Dermis microvascular lymphatic vessel endothelial cell (primary cell): ENCODE results near the gene NET1. TPM values are rescaled to one million over a fixed set of nuclear protein-coding genes. Genes with fewer than 3 reads are reported as not detected.
A peak's percentile ranks its signal among the peaks of the same experiment; 100 is the strongest.
"Not testable (repeated sequence)": the region's sequence is repeated elsewhere in the genome, so short reads cannot be mapped to it uniquely, and the experiment has no call there.

Source experiments
- DNase-seq, 2 donors: peaks; one replicate each; pipeline versions ENCODE4 v3.0.0 to v3.0.0-alpha.2; 2010; ENCODE audit warnings: low read depth in 2 of 2
- total RNA-seq: library from RNA; depleted of rRNA; stranded (reverse); fragments of >200 nt; gene quantifications from 2 replicates; pipeline ENCODE4 v1.2.1, GENCODE V29; 2014

The NET1 gene, protein sequence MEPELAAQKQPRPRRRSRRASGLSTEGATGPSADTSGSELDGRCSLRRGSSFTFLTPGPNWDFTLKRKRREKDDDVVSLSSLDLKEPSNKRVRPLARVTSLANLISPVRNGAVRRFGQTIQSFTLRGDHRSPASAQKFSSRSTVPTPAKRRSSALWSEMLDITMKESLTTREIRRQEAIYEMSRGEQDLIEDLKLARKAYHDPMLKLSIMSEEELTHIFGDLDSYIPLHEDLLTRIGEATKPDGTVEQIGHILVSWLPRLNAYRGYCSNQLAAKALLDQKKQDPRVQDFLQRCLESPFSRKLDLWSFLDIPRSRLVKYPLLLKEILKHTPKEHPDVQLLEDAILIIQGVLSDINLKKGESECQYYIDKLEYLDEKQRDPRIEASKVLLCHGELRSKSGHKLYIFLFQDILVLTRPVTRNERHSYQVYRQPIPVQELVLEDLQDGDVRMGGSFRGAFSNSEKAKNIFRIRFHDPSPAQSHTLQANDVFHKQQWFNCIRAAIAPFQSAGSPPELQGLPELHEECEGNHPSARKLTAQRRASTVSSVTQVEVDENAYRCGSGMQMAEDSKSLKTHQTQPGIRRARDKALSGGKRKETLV
- total RNA-seq = 20.0 and 20.7 TPM in 2 replicates

DNA sequence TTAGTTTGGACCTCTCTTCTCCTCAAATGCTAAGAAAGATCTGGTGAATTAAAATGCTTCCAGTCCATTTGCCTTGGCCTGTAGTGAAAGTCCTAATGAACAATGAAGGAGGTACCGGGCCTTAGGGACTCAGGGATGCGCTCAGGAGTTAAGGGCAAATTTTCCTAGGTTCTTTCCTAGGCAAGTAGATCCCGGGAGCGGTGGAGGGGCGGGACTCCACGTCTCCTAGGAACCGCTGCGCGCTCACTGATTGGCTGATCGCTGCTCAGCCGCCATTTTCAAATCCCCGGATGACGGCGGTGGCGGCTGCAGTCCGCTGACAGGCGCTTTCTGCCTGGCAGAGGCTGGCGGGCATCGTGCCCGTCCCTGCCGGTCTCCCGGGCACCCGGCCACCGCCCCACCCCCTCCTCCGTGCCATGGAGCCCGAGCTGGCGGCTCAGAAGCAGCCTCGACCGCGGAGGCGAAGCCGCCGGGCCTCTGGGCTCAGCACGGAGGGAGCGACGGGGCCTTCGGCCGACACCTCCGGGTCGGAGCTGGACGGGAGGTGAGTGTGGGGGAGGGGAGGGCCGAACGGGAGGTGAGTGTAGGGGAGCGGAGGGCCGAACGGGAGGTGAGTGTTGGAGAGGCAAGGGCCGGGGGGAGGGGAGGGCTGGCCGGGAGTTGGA, at the start of gene NET1:
Gene NET1, plus strand, starts transcription at position 281 of the 665 bp plus-strand sequence. Its CDS starts 136 bp downstream, at position 417.
- peak; percentile 78 to 90 for DNase-seq

DNA sequence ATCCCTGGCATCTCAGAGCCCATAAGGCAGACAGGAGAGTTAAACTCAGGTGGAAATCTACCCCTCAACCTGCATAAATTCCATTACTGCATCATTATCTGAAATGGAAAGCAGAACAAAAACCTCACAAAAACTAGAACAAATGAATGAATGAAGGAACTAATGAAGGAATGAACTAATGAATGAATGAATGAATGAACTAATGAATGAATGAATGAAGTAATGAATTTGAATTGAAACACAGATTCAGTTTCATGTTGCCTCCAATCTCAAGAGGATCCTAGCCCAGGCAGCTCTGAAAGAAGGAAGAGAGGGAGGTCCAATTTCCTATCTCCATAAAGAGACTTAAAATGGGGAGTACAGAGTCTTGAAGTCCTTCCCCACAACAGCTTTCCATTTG, 49.5 kb upstream of the NET1 start:
- no peak for DNase-seq

DNA sequence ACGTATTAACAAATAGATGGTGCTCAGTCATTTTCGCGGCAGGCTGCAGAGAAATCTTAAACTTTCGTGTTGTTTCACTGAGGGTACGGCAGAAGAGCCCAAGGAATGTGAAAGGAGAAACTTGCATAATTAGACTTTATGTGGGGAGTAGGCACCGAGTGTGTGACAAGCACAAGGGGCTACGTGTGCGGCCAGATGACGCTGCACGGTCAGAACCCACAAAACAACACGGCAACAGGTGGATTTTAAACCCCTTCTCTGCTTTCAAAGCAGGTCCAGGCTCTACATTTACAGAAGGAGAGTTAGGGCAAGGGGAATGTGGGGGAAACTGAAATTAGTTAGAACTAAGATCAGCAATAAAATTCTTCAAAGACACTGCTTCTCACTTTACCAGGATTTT, 48.0 kb upstream of the NET1 start:
- DNase-seq = no peak

DNA sequence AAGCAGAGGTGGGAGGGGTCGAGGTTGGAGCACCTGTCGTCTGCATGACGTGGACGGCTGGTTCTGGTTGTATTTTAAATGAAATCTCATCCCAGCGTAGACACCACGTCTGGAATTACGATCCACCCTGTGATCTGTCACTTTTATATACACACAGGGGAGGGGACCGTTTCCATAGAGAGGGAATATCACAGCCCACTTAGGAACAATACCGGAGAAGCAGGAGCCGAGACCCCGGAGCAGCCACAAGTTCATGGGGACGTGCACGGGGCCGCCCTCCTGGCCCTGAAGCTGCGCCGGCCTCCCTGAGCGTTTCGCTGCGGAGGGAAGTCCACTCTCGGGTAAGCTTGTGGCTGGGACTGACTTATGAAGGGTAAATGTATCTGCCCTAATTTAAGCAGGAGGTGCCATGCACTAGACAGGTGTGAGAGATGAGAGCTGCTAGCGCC, 47.4 kb upstream of the NET1 start, which contains the start of gene UCN3:
Gene UCN3, plus strand, starts transcription at position 77 of the 449 bp plus-strand sequence. CDS start 8,755 bp downstream, outside the sequence.
- DNase-seq = no peak

DNA sequence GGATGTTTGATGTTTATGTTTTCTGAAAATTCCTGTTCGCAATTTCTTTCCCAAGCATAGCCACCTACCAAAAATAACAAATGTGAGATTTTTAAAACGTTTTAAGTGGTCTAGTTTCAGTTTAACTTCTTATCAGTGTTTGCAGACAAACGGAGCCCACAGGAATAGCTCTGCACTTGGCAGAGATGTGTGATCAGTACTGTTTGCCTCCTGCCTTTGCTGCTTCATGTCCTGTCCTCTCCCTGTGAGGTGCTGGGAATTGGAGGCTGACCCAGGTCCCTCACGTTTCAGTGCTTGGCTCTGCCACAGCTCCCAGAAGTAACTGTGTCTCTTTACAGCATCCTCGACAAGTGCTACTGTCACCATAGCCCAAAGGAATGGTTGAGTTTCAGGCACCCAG, 46.4 kb upstream of the NET1 start:
- DNase-seq = no peak

DNA sequence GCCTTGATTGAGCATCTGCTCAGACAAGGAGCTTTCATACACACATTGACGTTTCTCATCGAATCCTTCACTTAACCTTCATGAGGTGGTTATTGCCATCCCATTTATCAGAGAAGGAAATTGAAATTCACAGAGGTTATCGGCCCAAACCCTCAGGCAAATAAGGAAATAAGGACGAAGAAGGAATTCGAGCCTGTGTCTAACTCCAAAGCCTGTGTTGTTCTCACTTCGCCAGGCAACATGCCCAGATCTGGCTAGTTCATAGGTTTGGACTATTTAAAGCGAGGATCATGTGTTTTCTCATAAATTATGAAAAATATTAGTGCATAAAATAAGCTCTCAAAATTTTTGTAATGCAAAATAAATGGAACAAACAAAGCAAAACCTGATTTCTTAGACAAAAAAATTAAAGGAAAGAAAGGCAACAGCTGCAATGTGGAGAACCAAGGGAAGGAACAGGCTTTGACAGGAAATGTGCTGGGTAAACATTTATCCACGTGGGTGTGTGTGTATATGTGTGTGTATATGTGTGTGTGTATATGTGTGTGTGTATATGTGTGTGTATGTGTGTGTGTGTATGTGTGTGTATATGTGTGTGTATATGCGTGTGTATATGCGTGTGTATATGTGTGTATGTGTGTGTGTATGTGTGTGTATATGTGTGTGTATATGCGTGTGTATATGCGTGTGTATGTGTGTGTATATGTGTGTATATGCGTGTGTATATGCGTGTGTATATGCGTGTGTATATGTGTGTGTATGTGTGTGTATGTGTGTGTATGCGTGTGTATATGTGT, 42.8 kb upstream of the NET1 start:
- DNase-seq = no peak

DNA sequence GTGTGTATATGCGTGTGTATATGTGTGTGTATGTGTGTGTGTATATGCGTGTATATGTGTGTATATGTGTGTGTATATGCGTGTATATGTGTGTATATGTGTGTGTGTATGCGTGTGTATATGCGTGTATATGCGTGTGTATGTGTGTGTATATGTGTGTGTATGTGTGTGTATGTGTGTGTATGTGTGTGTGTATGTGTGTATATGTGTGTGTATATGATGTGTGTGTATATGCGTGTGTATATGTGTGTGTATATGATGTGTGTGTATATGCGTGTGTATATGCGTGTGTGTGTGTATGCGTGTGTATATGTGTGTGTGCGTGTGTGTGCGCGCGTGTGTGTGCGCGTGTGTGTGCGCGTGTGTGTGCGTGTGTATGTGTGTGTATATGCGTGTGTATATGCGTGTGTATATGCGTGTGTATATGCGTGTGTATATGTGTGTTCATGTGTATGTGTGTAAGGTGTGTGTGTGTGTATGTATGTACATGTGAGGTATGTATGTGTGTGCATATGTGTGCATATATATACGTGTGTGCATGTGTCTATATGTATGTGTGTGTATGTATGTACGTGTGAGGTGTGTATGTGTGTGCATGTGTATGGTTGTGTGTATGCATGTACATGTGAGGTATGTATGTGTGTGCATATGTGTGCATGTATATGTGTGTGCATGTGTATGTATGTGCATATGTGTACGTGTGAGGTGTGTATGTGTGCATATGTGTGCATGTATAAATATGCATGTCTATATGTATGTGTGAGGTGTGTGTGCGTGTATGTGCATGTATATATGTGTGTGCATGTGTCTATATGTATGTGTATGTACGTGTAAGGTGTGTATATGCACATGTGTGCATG, 41.6 kb upstream of the NET1 start:
- DNase-seq = no peak

DNA sequence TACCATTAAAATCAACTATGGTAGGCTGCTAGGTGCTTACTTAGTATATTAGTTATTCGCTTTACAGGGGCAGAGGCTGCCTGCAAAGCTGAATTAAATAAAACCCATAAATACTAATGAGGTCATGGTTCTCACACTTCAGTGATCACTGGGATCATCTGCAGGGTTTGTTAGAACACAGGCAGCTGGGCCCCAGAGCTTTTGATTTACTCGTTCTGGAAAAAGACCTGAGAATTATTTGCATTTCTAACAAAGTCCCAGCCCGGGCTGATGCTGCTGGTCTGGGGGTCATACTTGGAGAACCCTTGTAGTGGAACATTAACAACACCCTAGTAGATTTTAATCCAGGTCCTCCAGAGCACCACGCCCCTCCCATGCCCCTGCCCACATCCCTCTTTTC, 39.0 kb upstream of the NET1 start:
- DNase-seq = no peak

DNA sequence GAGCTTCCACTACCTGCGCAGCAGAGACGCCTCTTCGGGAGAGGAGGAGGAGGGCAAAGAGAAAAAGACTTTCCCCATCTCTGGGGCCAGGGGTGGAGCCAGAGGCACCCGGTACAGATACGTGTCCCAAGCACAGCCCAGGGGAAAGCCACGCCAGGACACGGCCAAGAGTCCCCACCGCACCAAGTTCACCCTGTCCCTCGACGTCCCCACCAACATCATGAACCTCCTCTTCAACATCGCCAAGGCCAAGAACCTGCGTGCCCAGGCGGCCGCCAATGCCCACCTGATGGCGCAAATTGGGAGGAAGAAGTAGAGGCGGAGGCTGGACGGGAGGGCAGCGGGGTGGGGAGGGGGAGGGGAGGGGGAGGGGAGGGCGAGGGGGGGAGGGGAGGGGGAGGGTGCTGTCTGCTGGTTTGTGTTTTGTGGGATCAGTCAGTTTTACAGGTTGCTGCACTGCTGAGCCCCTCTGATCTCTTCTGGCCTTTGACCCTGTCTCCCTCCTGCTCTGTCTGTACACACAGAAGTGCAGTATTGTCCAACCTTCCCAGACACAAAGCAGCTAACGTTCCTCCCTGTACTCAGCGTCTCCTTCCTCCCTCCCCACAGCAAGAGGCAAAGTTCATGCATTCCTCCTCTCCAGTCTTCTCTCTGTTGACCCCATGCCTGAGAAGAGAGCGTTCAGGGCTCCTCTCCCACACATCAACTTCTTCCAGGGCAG, 38.3 kb upstream of the NET1 start:
- DNase-seq = no peak

DNA sequence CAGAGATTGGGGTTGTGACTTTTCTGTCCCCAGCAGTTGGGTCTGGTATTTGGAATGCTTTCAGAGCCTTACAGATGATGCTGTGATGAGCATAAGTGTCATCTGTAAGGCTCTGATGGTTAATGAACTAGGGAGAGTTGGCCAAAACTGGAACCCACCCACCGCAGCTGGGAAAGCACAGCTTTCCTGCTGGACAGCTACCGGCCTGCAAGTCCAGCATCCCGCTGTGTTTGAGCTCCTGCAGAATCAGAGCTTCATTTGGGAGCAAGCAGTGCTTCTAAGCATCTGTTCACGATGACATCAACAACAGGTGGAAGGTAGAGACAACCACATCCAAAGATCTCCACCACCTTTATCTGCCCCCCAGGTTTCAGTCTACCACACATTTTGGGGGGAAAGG, 35.9 kb upstream of the NET1 start:
- DNase-seq = no peak

DNA sequence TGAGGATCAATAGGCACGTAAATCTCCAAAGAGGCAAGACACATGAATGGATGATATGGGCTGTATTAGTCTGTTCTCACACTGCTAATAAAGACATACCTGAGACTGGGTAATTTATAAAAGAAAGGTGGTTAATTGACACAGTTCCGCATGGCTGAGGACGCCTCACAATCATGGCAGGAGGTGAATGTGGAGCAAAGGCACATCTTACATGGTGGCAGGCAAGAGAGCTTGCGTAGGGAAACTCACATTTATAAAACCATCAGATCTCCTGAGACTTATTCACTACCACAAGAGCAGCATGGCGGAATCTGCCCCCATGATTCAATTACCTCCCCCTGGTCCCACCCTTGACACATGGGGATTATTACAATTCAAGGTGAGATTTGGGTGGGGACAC, 33.2 kb upstream of the NET1 start:
- DNase-seq = not testable (repeated sequence)

DNA sequence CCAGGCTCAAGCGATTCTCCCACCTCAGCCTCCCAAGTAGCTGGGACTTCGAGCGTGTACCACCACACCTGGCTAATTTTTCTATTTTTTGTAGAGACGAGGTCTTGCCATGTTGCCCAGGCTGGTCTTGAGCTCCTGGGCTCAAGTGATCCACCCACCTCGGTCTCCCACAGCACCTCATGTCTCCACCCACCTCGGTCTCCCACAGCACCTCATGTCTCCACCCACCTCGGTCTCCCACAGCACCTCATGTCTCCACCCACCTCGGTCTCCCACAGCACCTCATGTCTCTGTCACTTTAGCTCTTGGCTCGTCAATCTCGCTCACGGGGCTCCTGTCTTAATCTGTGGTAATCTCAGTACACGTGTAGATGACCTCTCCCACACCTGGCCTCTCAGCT, 32.0 kb upstream of the NET1 start:
- not testable (repeated sequence) for DNase-seq

DNA sequence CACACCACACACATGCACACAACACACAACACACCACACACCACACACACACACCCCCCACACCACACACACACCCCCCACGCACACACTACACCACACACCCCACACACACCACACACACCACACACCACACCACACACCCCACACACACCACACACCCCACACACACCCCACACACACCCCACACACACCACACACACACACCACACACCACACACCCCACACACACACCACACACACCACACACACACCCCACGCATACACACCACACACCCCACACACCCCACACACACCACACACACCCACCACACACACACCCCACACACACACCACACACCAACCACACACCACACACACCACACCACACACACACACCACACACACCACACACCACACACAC, 31.2 kb upstream of the NET1 start:
- DNase-seq = no peak

DNA sequence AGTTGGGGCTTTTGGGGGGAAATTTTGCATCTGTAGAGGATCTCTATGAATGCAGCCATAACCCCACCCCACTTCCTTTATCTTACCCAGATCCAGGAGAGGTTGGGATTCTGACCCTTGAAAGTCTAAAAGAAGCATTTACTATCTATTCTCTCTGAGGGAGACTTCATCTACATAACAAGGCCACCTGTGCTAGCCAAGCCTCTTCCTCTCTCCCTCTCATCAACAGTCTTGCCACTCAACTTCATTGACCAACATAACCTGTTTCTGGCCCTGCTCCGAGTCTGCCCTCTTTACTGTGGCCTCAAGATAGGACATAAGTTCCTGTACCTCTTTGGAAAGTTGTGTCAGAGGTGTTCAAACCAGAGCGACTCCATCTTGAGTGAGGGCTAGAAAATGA, 27.1 kb upstream of the NET1 start:
- no peak for DNase-seq

DNA sequence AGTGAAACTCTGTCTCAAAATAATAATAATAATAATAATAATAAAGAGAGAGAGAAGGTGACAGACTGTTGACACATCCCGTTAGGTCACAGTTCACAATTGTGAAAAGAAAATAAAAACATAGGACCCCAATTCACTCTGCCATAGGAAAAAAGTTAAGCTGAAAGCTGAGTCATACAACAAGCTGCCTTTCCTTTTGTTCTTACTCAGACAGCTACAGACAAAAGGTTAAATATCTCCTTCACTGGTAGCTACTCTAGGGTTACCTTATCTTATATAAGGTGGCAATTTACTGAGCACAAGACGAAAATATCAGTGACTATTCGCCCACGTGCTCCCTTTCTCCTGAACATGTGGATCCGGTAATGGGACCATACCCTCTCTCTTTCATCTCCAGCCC, 25.2 kb upstream of the NET1 start:
- no peak for DNase-seq

DNA sequence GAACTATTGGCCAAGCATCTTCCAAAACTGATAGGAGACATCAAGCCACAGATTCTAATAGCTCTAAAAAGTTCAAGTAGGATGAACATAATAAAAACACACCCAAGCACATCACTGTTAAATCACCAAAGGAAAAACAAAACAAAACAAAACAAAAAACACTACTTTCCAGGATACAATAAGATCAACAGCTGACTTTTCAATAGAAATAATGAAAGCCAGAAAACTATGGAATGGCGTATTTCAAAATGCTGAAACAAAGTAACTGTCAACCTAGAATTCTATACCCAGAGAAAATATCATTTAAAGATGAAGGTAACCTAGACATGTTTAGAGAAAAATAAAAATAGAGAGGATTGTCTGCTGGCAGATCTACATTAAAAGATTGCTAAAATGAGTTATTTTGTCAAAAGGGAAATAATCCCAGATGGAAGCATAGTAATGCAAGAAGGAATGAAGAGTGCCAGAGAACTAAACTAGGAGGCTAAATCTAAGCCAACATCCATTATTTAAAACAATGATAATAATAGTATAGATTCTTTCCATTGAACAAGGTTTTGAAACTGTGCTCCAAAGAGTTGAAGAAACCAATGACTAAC, 21.7 kb upstream of the NET1 start:
- DNase-seq = no peak

DNA sequence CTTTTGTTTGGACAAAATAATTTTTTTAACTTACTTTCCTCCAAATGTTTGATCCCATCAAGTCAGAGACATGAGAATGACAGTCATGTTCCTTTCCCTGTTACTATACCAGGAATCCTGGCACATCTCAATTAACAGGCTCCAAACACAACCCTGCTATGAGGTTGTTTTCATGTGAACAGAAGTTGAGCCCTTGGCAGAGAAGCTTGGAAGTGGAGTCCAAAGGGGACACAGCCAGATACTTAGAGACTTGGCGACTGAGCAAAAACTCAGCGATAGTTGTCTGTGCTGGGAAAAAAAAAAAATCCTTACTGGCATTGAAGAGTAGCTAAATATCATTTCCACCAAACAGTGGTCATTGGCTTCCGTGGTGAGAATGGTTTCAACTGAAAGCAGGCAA, 20.6 kb upstream of the NET1 start:
- DNase-seq = no peak

DNA sequence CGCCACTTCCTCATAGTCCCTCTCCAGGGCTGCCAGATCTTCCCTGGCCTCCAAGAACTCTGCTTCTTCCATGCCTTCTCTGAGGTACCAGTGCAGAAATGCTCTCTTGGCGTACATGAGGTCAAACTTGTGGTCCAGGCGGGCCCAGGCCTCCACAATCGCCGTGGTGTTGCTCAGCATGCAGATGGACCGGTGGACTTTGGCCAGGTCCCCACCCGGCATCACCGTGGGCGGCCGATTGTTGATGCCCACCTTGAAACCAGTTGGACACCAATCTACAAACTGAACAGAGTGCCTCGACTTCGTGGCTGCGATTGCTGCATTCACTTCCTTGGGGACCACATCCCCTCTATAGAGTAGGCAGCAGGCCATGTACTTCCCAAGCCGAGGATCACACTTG, 18.8 kb upstream of the NET1 start:
- DNase-seq = no peak

DNA sequence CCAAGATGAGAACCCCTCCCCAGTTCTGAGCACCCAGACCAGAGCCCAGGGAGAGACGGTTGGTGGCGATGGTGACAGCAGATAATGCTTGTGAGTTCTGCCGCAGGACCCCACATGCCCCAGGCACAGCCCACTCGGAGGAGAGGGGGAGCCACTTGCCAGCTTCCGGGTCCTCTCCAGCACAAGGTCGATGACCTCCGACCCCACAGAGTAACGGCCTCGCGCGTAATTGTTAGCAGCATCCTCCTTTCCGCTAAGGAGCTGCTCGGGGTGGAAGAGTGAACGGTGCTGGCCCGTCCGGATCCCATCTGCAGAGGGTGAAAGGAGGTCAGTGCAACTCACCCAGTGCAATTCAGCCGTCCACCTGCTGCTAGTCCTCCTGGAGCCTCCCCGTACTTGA, 17.2 kb upstream of the NET1 start:
- no peak for DNase-seq
